ENCODE results near the gene RXRA.

RXRA gene

DNA sequence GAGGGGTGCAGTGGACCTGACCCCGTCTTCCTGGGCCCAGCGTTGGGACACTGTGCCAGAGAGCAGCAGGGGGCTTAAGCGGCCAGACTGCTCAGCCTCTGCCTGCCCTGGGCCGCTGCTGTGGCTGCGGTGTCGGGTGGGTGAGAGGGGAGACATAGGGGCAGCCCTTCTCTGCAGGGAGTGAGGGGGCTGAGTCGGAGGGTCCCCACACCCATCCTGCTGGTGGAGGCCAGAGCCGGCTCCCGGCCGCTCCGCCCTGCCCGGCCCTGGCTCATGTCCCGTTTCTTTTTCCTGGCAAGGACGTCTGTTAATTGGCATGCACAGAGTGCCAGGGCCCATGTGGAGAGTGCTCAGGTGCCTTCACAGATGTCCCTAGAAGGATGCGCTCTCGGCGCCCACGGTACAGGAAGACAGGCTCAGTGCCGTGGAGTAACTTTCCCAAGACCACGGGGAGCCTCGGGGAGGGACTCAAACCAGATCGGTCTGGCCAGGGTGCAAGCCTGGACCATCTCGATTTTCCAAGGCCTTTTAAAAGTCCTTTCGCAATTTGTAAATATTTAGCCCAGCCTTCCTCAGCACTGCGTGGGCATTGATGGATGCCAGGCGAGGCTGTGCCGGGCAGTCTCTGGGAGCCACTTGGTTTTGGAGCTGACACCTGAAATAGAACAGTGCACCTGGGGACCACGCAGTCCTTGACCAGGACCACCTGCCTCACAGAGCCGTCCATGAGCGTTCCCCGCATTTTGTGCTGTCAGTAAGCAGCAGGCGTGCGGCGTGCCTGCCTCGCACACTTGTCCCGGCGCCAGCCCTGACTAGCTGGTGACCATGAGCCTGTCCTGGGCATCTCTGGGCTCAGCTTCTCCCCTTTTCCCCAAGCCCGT, 60.9 kb downstream of the RXRA start:
- DNase-seq: no peak

DNA sequence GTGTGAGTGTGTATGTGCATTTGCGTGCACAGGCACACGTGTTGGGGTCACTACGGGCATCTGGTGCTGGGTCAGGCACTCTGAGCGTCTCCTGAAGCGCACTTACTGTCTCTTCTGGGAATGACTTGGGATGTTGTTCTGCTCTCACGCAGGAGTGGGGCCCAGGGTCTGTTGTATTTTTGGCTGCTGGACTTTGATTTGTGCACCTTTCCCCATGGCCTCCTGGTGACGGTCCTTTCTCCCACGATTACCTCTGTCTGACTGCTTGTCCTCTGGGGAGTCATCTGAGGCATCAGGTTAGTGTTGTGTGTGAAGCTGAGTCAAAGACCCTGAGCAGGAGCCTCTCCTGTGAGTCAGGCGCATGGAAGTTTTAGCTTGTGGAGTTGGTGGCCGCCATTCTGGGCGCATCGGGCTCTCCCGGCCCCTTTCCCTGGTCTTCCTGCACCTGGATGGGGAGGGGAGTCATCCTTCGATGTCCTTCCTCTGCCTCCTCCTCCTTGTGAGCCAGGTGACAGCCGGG, 62.1 kb downstream of the RXRA start:
- no peak for DNase-seq

DNA sequence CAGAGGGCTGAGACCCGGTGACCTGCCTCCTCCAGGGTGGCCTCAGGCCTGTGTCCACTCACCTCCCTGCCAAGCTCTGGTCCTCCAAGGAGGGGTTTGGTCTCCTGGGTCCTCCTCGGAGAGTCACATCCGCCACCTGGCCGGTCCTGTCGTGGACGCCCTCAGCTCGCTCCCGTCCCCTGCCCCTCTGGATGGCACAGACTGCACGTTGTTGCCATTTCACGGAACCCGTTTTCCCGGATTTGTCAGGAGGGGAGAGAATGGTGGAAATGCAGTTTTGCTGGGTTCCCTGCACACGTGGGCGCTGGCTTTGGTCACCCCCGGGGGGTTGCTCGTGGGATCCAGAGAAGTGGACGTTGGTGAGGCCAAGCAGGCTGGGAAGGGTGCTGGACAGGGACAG, 62.7 kb downstream of the RXRA start:
- no peak for DNase-seq

DNA sequence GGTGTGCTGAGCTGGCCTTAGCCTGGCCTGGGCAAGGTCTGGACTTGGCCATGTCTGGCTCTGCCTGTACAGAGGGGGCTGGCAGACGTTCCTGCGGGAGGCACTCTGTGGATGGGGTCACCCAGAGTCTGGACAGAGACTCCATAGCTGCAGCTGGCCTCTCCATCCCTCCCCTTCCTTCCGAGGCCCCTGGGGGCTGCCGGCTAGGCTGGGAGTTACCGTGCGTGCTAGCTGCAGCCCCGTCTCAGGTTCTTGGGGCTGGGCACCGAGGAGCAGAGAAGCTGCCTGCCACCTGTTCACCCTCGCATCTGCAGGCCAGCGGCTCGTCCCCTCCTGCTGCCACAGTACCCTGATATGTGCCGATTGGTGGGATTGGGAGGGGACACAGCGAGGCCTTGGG, 63.4 kb downstream of the RXRA start:
- no peak for DNase-seq

DNA sequence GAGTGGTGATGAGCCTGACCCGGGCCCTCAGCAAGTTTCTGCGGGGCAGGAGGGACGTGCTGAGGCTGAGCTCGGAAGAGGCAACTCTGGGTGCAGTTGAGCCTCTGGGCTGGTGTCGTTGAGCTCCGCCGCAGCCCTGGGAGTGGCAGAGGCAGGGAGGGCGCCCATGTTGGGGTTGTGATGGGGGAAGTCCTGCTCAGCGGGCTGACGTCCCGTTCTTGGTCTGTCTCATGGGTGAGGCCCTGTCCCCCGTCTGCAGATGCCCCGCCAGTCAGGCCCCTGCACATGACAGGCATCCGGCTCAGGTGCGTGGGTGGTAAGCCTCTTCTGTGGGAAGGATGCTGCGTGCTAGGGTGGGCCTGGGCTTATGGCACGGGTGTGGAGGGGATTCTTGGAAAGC, 64.3 kb downstream of the RXRA start:
- DNase-seq: no peak

DNA sequence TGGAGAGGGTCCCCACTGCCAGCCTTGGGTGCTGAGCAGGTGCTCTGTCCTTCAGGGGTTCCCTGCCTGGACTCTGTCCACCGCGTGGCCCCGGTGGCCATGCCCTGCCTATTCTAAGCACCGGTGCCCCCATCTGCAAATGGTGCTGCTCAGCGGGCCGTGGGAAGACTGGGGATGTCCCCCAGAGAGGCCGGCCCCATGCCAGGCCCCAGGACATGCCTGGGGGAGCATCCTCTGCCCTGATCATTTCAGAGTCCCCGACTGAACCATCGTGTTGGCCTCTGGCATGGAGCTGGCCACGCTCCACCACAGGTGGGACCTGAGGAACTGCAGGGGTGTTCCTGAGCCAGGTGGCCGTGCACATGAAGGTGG, 64.7 kb downstream of the RXRA start:
- DNase-seq: no peak

DNA sequence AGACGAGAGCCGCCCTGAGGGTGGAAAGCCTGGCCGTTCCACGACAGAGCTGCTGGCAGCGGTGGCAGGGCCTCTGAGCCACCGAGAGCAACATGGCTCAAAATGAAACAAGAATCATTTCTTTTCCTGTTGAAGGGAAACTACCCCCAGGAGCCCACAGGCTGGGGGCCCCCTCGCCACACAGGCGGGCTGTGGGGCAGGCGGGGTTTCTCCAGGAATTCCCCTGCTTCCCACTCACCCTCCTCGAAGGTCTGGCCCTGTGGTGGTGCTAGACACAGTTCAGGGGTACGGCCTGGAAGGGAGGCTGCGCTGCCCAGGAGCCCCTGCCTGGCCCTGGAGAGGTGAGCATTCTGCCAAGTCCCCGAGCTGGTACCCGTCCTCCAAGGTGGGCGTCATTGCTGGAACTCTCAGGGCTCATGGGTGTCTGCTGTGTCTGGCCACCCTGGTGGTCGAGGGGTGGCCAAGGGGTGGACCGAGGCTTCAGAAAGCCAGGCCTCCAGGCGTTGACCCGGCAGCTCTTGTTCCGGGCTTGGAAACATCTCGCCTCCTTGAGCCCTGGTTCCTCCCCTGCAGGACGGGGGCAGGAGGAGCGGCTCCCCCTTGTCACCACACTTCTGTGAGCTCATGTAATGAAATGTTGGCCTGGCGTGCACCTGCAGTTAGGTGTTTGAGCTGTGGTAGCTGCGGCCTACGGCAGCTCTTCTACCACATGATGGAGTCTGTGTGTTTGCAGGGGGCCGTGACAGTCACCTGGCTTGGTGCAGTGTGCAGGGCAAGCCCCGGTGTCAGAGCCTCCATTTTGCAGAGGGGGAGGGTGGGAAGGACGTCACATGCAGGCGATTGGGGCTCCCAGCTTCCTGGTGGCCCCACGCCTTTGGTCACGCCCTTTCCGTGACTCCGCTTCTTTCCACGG, 65.3 kb downstream of the RXRA start:
- DNase-seq: no peak

DNA sequence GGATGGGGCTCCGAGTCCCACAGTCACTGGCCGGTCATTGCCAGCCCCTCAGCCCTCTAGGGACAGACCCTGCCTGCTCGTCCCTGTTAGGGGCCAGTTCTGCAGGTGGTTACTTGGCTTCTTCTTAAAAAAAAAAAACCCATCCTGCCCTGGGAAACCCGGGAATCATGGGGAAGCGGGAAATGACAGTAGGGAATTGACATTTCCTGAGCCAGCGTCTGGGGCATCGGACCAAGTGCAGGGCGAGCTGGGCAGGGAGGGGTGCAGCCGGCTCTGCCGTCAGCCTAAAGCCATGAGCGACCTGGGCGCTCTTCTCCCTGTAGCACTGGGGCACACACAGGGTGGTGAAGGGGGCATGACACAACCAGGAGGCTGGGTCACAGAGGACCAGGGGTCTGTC, 66.6 kb downstream of the RXRA start:
- no peak for DNase-seq

DNA sequence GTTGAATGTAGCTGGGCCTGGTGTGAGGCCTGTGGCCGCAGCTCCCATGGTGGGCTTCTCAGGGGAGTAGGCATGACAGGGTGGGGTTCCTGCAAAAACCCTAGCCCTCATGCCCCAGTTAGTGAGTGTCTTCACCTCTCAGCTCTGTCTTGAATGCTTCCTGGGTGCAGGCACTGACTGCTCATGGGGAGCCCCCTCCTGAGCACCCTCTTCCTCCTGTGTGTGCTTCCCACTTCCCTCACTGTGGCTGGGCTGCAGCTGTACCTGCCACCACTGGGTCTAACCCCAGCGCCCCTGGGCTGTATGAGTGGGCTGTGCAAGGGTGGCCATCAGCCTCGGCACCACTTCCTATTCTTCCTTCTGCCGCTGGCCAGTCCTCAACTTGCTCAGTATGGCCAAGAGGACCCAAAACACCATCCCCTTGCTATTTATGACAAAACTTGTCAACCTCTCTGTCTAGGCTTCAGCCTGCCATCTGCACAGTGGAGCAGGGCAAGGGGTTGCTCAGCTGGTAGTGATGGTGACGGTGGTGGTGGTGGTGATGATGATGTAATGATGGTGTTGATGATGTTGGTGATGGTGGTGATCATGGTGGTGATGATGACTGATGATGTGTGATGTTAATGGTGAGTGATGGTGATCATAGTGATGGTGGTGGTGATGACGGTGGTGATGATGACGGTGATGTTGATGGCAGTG, 67.5 kb downstream of the RXRA start:
- DNase-seq: no peak

DNA sequence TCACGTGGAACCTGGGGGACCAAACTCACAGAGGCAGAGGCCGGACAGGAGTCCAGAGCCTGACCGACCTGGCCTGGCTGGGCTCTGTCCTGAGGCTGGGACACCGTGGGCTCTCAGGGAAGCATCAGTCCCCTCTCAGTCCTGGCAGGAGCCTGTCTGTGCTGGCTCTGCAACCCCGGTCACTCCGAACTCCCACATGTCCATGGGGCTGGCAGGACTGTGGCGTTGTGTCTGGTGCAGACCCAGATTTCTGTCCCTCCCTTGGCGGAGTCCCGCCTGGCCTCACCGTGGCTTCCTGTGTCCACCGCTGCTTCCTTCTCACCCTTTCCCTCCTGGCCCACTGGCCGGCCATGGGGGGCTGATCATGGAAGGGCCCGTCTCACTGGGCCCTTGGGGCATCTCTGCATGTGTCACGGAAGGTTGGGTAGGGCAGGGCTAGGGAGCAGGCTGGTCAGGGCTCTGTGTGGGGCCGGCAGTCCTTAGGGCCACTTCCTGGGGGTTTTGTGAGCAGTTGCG, 68.8 kb downstream of the RXRA start:
- no peak for DNase-seq

DNA sequence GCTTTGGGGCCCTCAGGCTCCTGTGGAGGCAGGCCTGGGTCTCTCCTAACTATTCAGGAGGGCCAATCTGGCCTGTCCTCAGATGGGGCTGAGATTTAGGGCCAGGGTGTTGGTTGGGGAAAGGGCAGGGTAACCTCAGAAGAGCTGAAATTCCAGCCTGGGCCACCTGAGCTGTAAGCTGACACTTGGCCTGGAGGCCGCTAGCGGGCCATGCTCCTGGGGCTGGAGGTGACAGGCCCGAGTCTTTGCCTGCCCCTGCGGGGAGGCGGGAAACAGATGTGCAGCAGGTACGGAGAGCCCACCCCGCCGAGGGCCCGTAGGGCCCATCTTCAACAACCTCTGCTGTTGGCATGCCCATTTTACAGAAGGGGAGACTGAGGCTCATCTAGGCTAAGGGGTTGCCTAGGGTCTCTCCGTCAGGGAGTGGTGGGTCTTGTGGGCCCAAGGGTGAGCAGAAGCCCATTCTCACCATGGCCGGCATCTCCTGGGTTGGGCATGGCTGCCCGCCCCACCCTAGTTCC, 69.5 kb downstream of the RXRA start:
- no peak for DNase-seq

DNA sequence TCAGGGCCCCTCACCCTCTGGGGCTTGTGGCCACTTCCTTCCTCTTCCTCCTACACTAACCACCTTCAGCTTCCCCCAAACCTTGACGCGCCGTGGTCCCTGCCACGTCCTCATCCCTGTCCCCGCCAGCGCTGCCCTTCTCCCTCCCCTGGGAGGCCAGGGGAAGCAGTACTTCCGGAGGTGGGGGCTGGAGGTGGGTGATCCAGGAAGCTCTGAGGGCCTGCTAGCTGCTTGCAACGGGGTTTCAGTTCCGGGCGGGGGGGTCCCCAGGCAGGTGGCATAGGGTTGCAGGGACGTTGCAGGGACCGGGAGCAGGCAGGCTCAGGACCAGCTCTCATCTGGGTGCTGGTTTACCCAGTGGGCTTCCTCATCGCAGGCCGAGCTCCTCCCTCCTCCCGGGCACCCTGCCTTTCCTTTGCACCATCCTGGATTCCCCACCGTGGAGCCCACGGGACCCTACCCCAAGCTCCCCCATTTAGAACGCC, 70.0 kb downstream of the RXRA start:
- DNase-seq: no peak

DNA sequence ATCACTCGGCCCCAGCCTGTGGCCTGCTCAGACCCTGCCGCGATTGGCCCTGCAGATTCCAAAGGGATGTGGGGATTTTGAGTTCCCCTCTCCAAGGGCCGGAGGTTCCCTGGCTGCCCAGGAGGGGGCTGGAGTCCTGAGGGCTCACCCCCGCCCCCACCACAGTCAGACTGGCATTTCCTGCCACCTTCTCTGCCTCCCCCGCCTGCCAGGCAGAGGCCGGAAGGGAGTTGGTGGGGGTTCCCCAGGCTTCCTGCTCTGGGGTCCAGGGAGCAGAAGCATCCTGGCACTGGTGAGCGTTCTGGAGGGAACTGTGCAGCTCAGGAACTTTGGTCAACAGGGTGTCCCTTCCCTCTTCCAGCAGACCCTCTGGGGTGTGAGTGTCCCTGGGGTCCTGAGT, 70.6 kb downstream of the RXRA start:
- no peak for DNase-seq

DNA sequence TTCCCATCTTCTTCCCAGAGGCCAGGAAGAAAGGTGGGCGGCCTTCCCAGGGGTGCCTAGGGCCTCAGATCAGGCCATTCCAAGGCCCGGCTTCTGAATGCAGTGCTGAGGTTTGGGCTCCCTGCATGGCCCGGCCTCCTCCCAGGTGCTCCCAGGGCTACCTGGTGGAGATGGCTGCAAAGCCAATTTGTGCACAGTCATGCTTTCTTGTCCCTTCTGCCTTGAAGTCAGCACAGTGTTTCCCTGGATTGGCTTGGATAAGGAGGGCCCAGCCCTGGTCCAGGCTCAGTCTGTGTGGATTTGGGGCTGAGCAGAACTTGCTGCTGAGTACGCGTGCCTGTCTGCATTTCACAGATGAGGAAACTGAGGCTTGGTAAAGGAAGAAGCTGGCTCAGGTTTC, 72.5 kb downstream of the RXRA start:
- DNase-seq: no peak

DNA sequence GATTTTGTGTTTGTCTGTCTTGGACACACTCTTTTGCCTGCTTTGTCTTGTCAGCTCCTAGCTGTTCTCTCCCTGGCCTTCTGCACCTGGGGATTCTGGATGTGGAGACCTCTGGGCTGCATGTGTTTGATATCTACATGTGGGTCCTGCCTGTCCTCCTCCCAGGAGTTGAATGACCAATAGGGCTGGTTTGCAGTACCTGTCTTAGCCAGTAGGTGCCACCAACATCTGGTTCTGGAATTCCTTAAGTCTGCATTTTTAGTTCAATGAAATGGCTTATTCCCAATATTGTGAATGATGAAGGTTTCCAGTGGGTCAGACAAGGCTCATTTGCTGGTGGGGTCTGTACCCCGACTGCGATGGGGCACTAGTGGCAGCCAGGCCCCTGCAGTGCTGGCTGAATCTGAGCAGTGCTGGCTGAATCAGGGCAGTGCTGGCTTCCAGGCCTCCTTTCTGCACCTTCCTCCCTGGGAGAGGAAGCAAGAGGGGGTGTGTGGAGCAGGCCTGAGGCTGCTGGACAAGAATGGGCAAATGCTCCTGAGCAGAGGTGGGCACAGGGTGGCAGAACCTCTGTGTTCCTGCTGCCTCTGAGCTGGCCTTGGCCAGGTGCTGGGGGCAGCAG, 73.3 kb downstream of the RXRA start:
- DNase-seq: no peak

DNA sequence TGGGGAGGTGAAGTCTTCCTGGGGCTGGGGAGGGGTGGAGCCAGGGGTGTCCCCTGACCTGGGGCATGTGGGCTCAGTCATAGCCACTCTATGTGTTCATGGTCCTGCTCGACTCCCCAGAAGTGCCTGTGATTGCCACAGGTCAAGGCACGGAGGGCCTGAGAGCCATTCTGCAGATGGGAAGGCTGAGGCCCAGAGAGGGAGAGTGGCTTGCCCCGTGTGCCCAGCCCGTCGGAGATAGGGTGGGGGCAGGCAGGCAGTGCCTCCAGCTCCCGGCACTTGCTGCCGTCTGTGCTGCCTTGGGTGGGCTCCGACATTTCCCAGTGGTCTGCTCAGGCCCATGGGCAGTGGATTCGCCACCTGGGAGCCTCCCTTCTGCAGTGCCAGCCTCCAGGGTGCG, 74.0 kb downstream of the RXRA start:
- DNase-seq: no peak

DNA sequence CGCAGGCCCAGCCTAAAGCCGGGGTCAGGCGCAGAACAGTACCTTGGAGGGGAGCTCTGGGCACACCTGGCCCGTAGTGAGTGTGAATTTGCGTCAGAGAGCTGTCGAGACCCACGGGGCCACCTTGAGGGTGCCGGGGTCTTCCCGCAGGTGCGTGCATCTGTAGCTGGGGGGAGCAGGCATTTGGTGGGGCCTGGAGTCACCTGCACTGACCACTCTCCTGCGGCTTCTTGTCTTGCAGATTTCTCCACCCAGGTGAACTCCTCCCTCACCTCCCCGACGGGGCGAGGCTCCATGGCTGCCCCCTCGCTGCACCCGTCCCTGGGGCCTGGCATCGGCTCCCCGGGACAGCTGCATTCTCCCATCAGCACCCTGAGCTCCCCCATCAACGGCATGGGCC, 75.1 kb downstream of the RXRA start:
- DNase-seq: no peak

DNA sequence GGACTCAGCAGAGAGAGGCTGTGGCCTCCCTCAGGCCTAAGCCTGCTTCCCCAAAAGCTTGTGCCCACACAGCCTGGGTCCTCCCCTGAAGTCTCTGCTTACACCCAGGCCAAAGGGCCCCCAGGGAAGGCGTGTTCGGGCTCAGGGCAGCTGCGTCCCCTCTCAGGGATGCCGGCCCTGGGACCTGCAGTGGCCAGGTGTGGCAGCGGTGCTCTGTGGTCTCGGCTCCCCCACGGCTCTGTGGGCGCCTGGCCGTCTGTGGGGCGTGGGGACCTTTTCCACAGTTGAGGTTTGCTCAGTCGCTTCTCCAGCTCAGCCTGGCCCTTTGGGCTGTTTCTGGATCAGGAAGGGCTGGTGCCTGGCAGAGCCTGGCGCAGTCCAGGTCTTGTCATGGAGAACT, 75.9 kb downstream of the RXRA start:
- DNase-seq: no peak

DNA sequence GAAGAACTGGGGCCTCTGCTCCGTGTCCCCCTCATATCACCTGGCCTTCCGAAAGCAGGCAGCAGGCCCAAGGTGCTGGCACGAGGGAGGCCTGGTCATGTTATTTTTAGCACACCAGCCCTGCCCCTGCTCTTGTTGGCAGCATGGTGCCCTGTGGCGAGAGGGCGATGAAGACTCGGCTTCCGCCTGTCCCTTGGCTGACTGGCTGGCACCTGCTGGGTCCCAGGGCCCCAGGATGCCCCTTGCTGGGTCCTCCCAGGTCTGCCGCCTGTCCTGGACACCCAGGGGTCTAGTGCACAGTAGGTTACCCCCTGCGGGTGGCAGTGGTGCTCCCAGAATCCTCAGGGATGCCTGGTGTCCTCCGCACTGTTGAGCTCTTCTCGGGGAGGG, 77.0 kb downstream of the RXRA start:
- DNase-seq: no peak

DNA sequence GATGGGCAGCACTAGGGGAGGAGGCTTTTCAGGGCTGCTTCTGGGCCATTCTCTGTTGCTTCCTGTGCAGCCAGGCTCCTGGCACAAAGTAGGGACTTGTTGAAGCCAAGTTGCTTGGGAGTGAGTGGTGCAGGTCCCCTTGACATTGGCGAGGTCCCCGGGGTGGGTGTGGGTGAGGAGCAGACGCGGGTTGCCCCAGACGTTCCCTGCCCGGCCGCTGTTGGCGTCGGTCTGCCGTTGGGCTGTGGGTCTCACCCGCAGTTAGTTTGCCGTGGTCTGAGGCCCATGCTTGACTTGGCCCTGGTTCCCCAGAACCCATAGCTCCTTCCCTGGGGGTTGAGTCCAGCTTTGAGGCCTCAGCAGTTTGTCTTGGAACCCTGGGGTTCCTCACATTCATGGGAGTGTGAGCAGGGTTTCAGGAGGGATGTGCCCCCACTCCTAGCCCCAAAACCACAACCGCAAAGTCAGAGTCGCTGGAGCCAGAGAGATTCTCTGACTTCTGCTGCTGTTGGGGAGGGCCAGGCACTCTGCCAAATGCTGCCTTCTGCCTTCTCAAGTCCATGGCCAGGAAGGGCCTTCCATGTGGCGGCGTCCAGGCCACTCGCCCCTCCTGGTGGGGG, 77.5 kb downstream of the RXRA start:
- no peak for DNase-seq

All from NCI-H510A (cell line).